ENCODE measurements around the gene CLOCK. TPM values are rescaled to one million over a fixed set of nuclear protein-coding genes. Genes with fewer than 3 reads are reported as not detected.

The CLOCK gene
- total and polyA plus RNA-seq, 9 of the 15 experiments (the other 6 are each of a cell fraction or from before 2014, with no cell fraction given) = 3.7 to 14.4 (median 9.4) TPM

GRCh38 chr4:55561889-55562288 lies 15.2 kb upstream of the CLOCK start:
- no peak for FAIRE-seq
- 88% methylated on average over 1 of the region's 1 CpG for WGBS (ENCODE audit: insufficient coverage, low coverage, missing lambda C conversion rate)
- TF ChIP-seq HDAC3 (IDR thresholded peaks at IDR 0.05; ENCODE audit: borderline replicate concordance, partially characterized antibody) = no peak
- no peak for TF ChIP-seq TAF9B (IDR thresholded peaks at IDR 0.05; ENCODE audit: partially characterized antibody)
- no peak for TF ChIP-seq GMEB1 (CRISPR knock-in tag; IDR thresholded peaks at IDR 0.05)
- no peak for TF ChIP-seq XRCC3 (IDR thresholded peaks at IDR 0.05)
- TF ChIP-seq ZNF316 (IDR thresholded peaks at IDR 0.05) = no peak
- TF ChIP-seq, protein P1, sequence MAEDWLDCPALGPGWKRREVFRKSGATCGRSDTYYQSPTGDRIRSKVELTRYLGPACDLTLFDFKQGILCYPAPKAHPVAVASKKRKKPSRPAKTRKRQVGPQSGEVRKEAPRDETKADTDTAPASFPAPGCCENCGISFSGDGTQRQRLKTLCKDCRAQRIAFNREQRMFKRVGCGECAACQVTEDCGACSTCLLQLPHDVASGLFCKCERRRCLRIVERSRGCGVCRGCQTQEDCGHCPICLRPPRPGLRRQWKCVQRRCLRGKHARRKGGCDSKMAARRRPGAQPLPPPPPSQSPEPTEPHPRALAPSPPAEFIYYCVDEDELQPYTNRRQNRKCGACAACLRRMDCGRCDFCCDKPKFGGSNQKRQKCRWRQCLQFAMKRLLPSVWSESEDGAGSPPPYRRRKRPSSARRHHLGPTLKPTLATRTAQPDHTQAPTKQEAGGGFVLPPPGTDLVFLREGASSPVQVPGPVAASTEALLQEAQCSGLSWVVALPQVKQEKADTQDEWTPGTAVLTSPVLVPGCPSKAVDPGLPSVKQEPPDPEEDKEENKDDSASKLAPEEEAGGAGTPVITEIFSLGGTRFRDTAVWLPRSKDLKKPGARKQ (CRISPR knock-in tag; IDR thresholded peaks at IDR 0.05) = 0 out of 2 replicates have a peak, but pooled peaks have one; percentile 12
- TF ChIP-seq TBL1XR1 (IDR thresholded peaks at IDR 0.05; ENCODE audit: low read length in 2 of 2) = no peak
- in situ Hi-C loops (cut with MboI) (no loop called here), intact Hi-C loops (cut with micrococcal nuclease) (no loop called here)
- H2AFZ ChIP-seq (ENCODE audit: low read depth, low read length) = no peak overlapping the region
- peaks cover 4% of the 10 kb centered on the region; the same call in 2 of the 3 replicates for H3K36me3 ChIP-seq (ENCODE audit: control insufficient read depth, insufficient read depth, low read length)
- ChIA-PET CTCF (ENCODE audit: low intra/inter-chr PET ratio) (no interaction called here), POLR2A (no interaction called here)
- H3K9me3 ChIP-seq (replicated peaks; ENCODE audit: control insufficient read depth, insufficient read depth, low read depth, low read length) = peaks cover 4% of the 10 kb centered on the region
- H3K4me1 ChIP-seq (replicated peaks in 1 of 2; ENCODE audit: control insufficient read depth in 2 of 2, insufficient read depth in 2 of 2, low read length in 2 of 2) = peaks cover 0 to 14% of the 10 kb centered on the region in 2 experiments; a peak in 3 of 5 replicates
- H3K27me3 ChIP-seq (ENCODE audit: control insufficient read depth in 2 of 2, insufficient read depth in 2 of 2, low read length in 2 of 2) = no peaks in the 10 kb centered on the region
- no peak overlapping the region for H3K9ac ChIP-seq (ENCODE audit: insufficient read depth in 1 of 2, low read depth in 2 of 2, low read length in 2 of 2)
- no peaks in the 10 kb centered on the region for H3K79me2 ChIP-seq (ENCODE audit: control insufficient read depth, insufficient read depth, low read length)
- ATAC-seq = no peak
- H3K27ac ChIP-seq (ENCODE audit: extremely low read depth, low read depth, low read length) = no peak overlapping the region
- DNase-seq (ENCODE audit: extremely low read depth in 1 of 4, low spot score in 3 of 4) = no peak
- H3K4me2 ChIP-seq (ENCODE audit: insufficient read depth, low read length) = no peak overlapping the region
- H3K4me3 ChIP-seq = no peak overlapping the region
- BruUV-seq (replicated peaks) = no TSS peak
- H4K20me1 ChIP-seq (replicated peaks; ENCODE audit: control insufficient read depth, insufficient read depth, low read length) = no peaks in the 10 kb centered on the region
- no peaks in the 10 kb centered on the region for H3K9me1 ChIP-seq (ENCODE audit: control insufficient read depth, insufficient read depth, low read length)

Data from K562 (cell line).